ENCODE measurements around the gene NPPB.
A peak's percentile ranks its signal among the peaks of the same experiment; 100 is the strongest.

The NPPB gene

GRCh38 chr1:11841245-11842153 is 17.2 kb downstream of the NPPB start:
- no peak for TF ChIP-seq TCF12 (IDR thresholded peaks at IDR 0.05; ENCODE audit: low read depth)
- no peak for TF ChIP-seq MAX (IDR thresholded peaks at IDR 0.05)
- no peak for TF ChIP-seq CREB1 (IDR thresholded peaks at IDR 0.05; ENCODE audit: low read depth)
- TF ChIP-seq REST (IDR thresholded peaks at IDR 0.05; ENCODE audit: low read depth) = no peak
- TF ChIP-seq EGR1 (IDR thresholded peaks at IDR 0.05) = no peak
- no peak for TF ChIP-seq NFIC (IDR thresholded peaks at IDR 0.05)
- TF ChIP-seq EP300 (IDR thresholded peaks at IDR 0.05; ENCODE audit: borderline replicate concordance) = no peak
- TF ChIP-seq CEBPB (IDR thresholded peaks at IDR 0.05) = no peak
- TF ChIP-seq RAD21 (IDR thresholded peaks at IDR 0.05; ENCODE audit: low read depth) = no peak
- TF ChIP-seq YY1 (IDR thresholded peaks at IDR 0.05; ENCODE audit: low read depth) = no peak
- TF ChIP-seq, protein P1, sequence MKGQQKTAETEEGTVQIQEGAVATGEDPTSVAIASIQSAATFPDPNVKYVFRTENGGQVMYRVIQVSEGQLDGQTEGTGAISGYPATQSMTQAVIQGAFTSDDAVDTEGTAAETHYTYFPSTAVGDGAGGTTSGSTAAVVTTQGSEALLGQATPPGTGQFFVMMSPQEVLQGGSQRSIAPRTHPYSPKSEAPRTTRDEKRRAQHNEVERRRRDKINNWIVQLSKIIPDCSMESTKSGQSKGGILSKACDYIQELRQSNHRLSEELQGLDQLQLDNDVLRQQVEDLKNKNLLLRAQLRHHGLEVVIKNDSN (IDR thresholded peaks at IDR 0.05) = no peak
- no peak for TF ChIP-seq ZBTB7A (IDR thresholded peaks at IDR 0.05; ENCODE audit: low read depth)
- no peak for TF ChIP-seq TAF1 (IDR thresholded peaks at IDR 0.05; ENCODE audit: low read depth)
- no peak for TF ChIP-seq TEAD4 (IDR thresholded peaks at IDR 0.05)
- no peak for TF ChIP-seq FOXM1 (IDR thresholded peaks at IDR 0.05; ENCODE audit: borderline replicate concordance, low read depth)

GRCh38 chr1:11839727-11840705 is 18.7 kb downstream of the NPPB start:
- TF ChIP-seq RAD21 (IDR thresholded peaks at IDR 0.05; ENCODE audit: low read depth) (no peak), MAX (IDR thresholded peaks at IDR 0.05) (no peak), CEBPB (IDR thresholded peaks at IDR 0.05) (no peak), TEAD4 (IDR thresholded peaks at IDR 0.05) (no peak), YY1 (IDR thresholded peaks at IDR 0.05; ENCODE audit: low read depth) (no peak), REST (IDR thresholded peaks at IDR 0.05; ENCODE audit: low read depth) (no peak), TAF1 (IDR thresholded peaks at IDR 0.05; ENCODE audit: low read depth) (no peak), NFIC (IDR thresholded peaks at IDR 0.05) (no peak), EGR1 (IDR thresholded peaks at IDR 0.05) (no peak), TCF12 (IDR thresholded peaks at IDR 0.05; ENCODE audit: low read depth) (no peak), CREB1 (IDR thresholded peaks at IDR 0.05; ENCODE audit: low read depth) (no peak), FOXM1 (IDR thresholded peaks at IDR 0.05; ENCODE audit: borderline replicate concordance, low read depth) (no peak)
- TF ChIP-seq, protein P1 (IDR thresholded peaks at IDR 0.05) = no peak

GRCh38 chr1:11838349-11839272 is 20.1 kb downstream of the NPPB start:
- TF ChIP-seq, protein P1 (IDR thresholded peaks at IDR 0.05) = no peak
- peak; percentile 93 for TF ChIP-seq RAD21 (IDR thresholded peaks at IDR 0.05; ENCODE audit: low read depth)
- TF ChIP-seq EP300 (IDR thresholded peaks at IDR 0.05; ENCODE audit: borderline replicate concordance) = no peak
- TF ChIP-seq MAX (IDR thresholded peaks at IDR 0.05) = no peak
